CD4-positive, alpha-beta memory T cell (primary cell): ENCODE results near the gene ATP5F1E. TPM values are rescaled to one million over a fixed set of nuclear protein-coding genes. Genes with fewer than 3 reads are reported as not detected.
A peak's percentile ranks its signal among the peaks of the same experiment; 100 is the strongest.

ENCODE experiments used
- CTCF ChIA-PET: fragments of 350-600 bp; sonication (Branson Sonifier 250); formaldehyde crosslinking; loops from one replicate; lab custom pipeline; 2021; ENCODE audit warnings: inconsistent platforms; ENCODE audit not compliant: partially characterized antibody; lab: Charles Lee
- POLR2A ChIA-PET: fragments of 350-600 bp; sonication (Branson Sonifier 250); formaldehyde crosslinking; loops from one replicate; lab custom pipeline; 2021; ENCODE audit not compliant: partially characterized antibody; lab: Charles Lee
- DNase-seq, 5 donors: peaks; one replicate each; pipeline versions ENCODE4 v3.0.0 to v3.0.0-alpha.2; 2020 to 2022; ENCODE audit warnings: mixed read lengths in 1 of 5
- H3K27ac ChIP-seq: one replicate; pipeline ENCODE4 v1.7.0; 2013; ENCODE audit warnings: low read depth, low read length
- H3K27me3 ChIP-seq: 2 replicates; pipeline ENCODE4 v1.7.0; 2013; ENCODE audit warnings: mild to moderate bottlenecking, low read length, moderate library complexity; ENCODE audit not compliant: insufficient read depth
- H3K36me3 ChIP-seq: 2 replicates; pipeline ENCODE4 v1.7.0; 2013; ENCODE audit warnings: mild to moderate bottlenecking, low read length, moderate library complexity; ENCODE audit not compliant: insufficient read depth
- H3K4me1 ChIP-seq: 2 replicates; pipeline ENCODE4 v1.7.0; 2013; ENCODE audit warnings: mild to moderate bottlenecking, low read length, moderate library complexity; ENCODE audit not compliant: insufficient read depth
- H3K4me3 ChIP-seq, 2 donors: one replicate each; pipeline ENCODE4 v1.7.0; 2013; ENCODE audit warnings: low read length in 2 of 2, mild to moderate bottlenecking in 1 of 2
- H3K9me3 ChIP-seq, 2 donors: one replicate each; pipeline ENCODE4 v1.7.0; 2013; ENCODE audit warnings: low read length in 2 of 2, control low read depth in 1 of 2; ENCODE audit not compliant: control insufficient read depth in 1 of 2
- H3K27ac Mint-ChIP-seq, 7 donors: one replicate each; pipeline ENCODE4 v1.8.0; 2020 to 2021; ENCODE audit warnings: mixed read lengths in 7 of 7, mild to moderate bottlenecking in 6 of 7, inconsistent platforms in 3 of 7, moderate library complexity in 3 of 7
- H3K27me3 Mint-ChIP-seq, 2 donors: one replicate each; pipeline ENCODE4 v1.8.0; 2020 to 2021; ENCODE audit warnings: mixed read lengths in 2 of 2
- H3K36me3 Mint-ChIP-seq, 2 donors: one replicate each; pipeline ENCODE4 v1.8.0; 2020 to 2021; ENCODE audit warnings: mixed read lengths in 2 of 2, inconsistent platforms in 1 of 2, mild to moderate bottlenecking in 1 of 2
- H3K4me1 Mint-ChIP-seq, 4 donors: one replicate each; pipeline ENCODE4 v1.8.0; 2020 to 2021; ENCODE audit warnings: mixed read lengths in 4 of 4, mild to moderate bottlenecking in 1 of 4
- H3K4me3 Mint-ChIP-seq, 8 donors: one replicate each; pipeline ENCODE4 v1.8.0; 2020 to 2021; ENCODE audit warnings: mixed read lengths in 8 of 8, mild to moderate bottlenecking in 7 of 8, moderate library complexity in 6 of 8, inconsistent platforms in 3 of 8
- H3K9me3 Mint-ChIP-seq, 8 donors: one replicate each; pipeline ENCODE4 v1.8.0; 2020 to 2021; ENCODE audit warnings: mixed read lengths in 8 of 8, mild to moderate bottlenecking in 5 of 8, inconsistent platforms in 3 of 8, moderate library complexity in 1 of 8
- intact Hi-C: fragments of 100-400 bp; cut with micrococcal nuclease; formaldehyde crosslinking; loops from one replicate; pipeline ENCODE4 v1.15.1; 2023
- polyA plus RNA-seq, 2 donors: library from polyadenylated mRNA; unstranded; fragments of 300-500 nt; fragmentation: Illumina TruSeq; gene quantifications; one replicate each; pipeline ENCODE4 v1.2.3, GENCODE V29; 2021
- total RNA-seq, 2 experiments: library from RNA; stranded (reverse); gene quantifications; one replicate each; pipeline ENCODE4 v1.2.3, GENCODE V29; 2021

ATP5F1E gene
- total and polyA plus RNA-seq, 4 experiments from 2014 or later, result 76.9 to 102 (median 80.9) TPM

DNA sequence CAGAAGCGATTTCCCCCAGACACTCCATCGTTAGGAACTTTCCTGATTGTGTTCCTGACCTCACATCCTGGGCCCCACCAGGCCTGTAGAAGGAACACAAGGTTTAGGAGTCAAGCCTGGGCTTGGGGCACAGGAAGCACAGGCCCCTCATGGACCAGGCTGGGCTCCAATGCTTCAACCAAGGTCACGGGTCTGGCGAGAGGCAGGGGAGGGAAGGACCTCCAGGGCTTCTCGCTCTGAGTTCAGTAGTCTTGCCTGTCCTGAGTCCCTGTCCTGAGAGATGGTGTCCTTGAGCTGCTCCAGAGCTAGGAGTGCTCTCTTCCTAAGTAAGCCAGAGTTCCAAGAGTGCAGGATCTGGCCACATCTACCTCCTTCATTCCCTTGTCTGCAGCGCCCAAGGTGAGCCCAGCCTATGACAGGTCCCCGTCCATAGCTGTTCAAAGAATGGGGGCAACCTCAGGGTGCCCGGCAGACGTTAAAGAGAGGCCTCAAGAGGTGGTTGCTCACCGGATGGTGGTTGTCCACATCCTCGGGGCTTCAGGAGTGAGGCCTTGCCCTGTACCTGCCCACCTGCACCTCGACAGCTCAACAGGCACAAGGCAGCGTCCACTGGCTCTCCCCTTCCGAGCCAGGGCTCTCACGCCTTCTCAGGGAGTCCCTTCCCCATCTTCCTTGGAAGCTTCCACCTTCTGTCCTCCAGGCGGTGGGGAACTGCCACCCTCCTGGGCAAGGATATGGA is 14.5 kb downstream of the ATP5F1E start:
- peaks cover 8% of the 10 kb centered on the region for H3K36me3 ChIP-seq
- Mint-ChIP-seq H3K27me3 (no peaks in the 10 kb centered on the region), H3K36me3 (peaks cover 5 to 10% of the 10 kb centered on the region in 2 donors), H3K27ac (peak overlapping the region in 4 of 7 donors; percentile 19 to 60 (median 30)), H3K9me3 (no peaks in the 10 kb centered on the region), H3K4me3 (no peak overlapping the region), H3K4me1 (peaks cover 24 to 40% (median 30%) of the 10 kb centered on the region in 4 donors)
- intact Hi-C loops, result no loop called here
- no peak overlapping the region for H3K4me3 ChIP-seq
- no peaks in the 10 kb centered on the region for H3K27me3 ChIP-seq
- H3K9me3 ChIP-seq, result no peaks in the 10 kb centered on the region
- no peak for DNase-seq
- ChIA-PET POLR2A (interaction anchor here (4.1 kb wide), 1 partner anchor 14 kb away, joined by 19 read pairs; the partner anchor contains the start of gene ATP5F1E), CTCF (no interaction called here)
- peaks cover 31% of the 10 kb centered on the region for H3K4me1 ChIP-seq
- no peak overlapping the region for H3K27ac ChIP-seq

DNA sequence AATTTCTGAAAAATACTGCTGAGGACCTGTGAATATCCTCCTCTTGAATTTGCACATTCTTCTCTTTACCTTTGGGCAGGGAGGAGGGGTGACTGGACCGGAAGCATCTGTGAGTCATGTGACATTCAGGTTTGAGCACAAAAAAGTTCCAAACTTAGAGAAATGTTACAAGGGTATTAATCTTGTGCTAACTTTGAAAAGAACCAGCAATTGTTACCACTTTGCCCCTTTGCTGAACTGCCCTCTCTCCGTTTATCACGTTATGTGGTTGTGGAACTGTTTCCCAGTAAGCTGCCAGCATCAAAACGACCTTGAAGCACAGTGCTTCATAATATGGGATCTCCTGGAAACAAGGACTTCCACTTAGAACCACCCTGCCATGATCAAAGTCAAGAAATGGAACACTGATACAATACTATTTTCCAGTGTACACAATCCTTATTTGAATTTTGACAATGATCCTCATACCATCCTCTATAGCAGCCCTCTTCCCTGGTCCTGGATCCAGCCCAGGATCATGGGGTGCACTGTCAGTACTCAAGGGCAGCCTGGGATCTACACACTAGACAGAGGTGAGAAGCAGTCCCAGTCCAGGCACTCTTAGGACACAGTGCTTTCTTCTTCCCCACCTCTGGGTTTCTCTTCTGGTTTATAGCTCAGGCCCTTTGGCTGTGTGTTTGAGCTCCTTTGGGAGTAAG is 15.2 kb downstream of the ATP5F1E start:
- Histone ChIP-seq H3K9me3 (no peaks in the 10 kb centered on the region), H3K27me3 (no peaks in the 10 kb centered on the region), H3K36me3 (peaks cover 4% of the 10 kb centered on the region), H3K4me1 (peaks cover 31% of the 10 kb centered on the region), H3K27ac (no peak overlapping the region), H3K4me3 (no peak overlapping the region)
- Mint-ChIP-seq H3K27ac (peak overlapping the region in 4 of 7 donors; percentile 0 to 60 (median 46)), H3K36me3 (peaks cover 0 to 5% of the 10 kb centered on the region in 2 donors), H3K27me3 (no peaks in the 10 kb centered on the region), H3K9me3 (no peaks in the 10 kb centered on the region), H3K4me1 (peaks cover 25 to 43% (median 33%) of the 10 kb centered on the region in 4 donors), H3K4me3 (peak overlapping the region in 3 of 8 donors; percentile 1 to 21 (median 10))
- no peak for DNase-seq
- intact Hi-C loops, result no loop called here
- ChIA-PET POLR2A (interaction anchor here (4.1 kb wide), 1 partner anchor 15 kb away, joined by 19 read pairs; the partner anchor contains the start of gene ATP5F1E), CTCF (no interaction called here)

DNA sequence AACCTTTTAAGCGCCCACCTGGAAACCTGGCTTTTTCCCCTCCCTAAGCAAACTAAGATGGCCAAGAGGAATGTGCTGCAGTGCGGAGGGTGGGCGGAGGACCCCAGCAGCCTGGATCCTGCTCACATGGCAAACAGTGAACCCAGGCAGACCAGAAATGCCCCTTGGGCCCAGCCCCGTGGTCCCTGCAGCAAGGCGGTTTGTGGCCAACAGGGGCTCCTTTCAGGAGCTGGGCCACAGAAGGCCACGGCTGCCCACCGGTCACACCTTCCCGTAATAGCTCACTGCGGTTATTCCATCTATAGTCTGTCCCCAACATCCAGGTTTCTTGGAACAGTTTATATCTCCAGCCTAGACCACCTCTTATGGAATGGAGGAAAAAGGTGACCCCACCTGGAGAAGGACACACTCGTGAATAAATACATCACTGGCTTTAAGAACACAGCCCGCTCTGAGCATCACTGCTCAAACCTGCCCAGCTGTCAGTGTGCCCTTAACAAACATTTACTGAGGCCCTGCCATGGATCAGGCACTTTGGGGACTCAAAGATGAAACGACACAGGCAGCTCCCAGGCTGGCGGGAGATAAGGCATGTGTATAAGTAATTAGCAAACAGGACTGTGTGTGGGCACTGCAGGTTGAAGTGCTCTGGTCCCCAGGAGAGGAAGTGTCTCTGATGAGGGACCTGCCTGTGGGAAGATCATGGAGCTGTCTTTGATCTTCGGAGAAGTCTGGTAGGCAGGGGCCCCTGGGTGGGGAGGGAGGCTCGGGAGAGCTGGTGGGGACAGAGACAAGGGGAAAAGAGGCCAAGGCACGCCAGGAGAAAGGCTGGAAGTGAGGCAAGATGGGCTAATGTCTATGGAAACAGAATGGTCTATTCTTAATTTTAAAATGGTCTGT is 16.1 kb downstream of the ATP5F1E start:
- CTCF ChIA-PET, result no interaction called here

DNA sequence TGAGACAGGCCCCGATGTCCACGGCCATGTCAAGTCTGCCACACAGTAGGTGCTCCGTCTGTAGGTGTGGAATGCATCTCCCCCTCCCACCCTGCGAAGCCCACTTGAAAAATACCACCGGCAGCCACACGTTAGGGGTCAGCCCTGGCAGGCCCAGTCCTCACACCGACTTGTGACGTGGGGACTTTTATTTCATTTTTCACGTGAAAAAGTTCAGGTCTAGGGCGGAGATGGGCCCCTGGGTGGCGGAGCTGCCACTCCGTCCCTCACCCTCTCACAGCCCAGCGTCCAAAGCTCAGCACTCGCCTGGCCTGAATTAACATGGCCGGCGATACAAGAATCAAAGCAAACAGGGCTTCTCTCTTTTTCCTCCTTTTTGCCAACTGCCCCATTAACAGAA is 16.7 kb downstream of the ATP5F1E start:
- Mint-ChIP-seq H3K4me1 (peaks cover 30 to 49% (median 37%) of the 10 kb centered on the region in 4 donors), H3K27ac (no peak overlapping the region), H3K9me3 (no peaks in the 10 kb centered on the region), H3K36me3 (peaks cover 0 to 3% of the 10 kb centered on the region in 2 donors), H3K4me3 (no peak overlapping the region), H3K27me3 (no peaks in the 10 kb centered on the region)
- Histone ChIP-seq H3K27ac (no peak overlapping the region), H3K4me1 (peaks cover 31% of the 10 kb centered on the region), H3K27me3 (no peaks in the 10 kb centered on the region), H3K9me3 (no peaks in the 10 kb centered on the region), H3K36me3 (no peaks in the 10 kb centered on the region), H3K4me3 (no peak overlapping the region)
- POLR2A ChIA-PET, result interaction anchor here (1.0 to 4.1 kb wide), 2 partner anchors 16 to 33 kb away, joined by 3 to 19 read pairs; partner anchors contain the start of gene ATP5F1E
- CTCF ChIA-PET, result no interaction called here
- intact Hi-C loops, result no loop called here
- no peak for DNase-seq

More for the DNA sequence above, 16.1 kb downstream of the ATP5F1E start:
- POLR2A ChIA-PET, result interaction anchor here (1.0 to 4.1 kb wide), 2 partner anchors 16 to 34 kb away, joined by 3 to 19 read pairs; partner anchors contain the start of gene ATP5F1E
- peak overlapping the region in 3 of 7 donors; percentile 27 to 57 (median 51) for H3K27ac Mint-ChIP-seq
- Histone ChIP-seq H3K9me3 (no peaks in the 10 kb centered on the region), H3K27ac (no peak overlapping the region), H3K4me1 (peaks cover 31% of the 10 kb centered on the region), H3K4me3 (no peak overlapping the region), H3K36me3 (no peaks in the 10 kb centered on the region), H3K27me3 (no peaks in the 10 kb centered on the region)
- H3K27me3 Mint-ChIP-seq, result no peaks in the 10 kb centered on the region
- no peaks in the 10 kb centered on the region for H3K9me3 Mint-ChIP-seq
- H3K4me1 Mint-ChIP-seq, result peaks cover 30 to 48% (median 37%) of the 10 kb centered on the region in 4 donors
- intact Hi-C loops, result no loop called here
- H3K36me3 Mint-ChIP-seq, result peaks cover 0 to 5% of the 10 kb centered on the region in 2 donors
- H3K4me3 Mint-ChIP-seq, result peak overlapping the region in 1 of 8 donors; percentile 15
- DNase-seq, result no peak

DNA sequence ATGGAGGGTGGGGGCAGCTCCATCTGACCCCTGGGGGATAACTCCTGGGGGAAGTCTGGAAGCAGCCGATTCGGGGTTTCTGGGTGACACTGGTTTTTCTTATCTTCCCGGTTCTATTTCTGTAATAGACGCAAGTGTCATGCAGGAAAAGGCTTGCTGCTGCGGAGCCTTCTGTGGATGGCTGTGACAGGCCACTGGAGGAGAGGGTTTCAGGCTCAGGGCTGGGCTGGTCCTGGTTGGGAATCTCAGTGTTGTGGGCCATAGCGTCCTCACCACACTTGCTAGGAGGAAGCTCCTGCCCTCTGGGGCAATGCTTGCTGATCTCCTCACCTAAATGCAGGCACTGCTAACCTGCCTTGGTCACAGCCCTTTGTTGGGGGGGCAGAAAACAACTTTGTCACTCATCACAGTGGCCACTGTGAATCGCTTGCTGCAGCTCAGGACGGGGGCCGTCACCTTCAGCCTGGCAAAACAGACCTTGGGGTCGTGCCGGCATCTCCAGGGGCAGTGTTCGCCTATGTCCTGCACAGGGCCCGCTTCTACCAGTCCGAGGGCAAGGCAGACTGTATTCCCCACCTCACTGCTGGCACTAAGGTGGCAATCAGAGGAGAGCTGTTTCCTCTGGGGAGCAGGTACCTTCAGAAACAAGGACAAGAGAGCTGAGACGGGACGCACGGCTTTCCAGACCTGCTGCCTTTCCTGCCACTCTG is 17.3 kb downstream of the ATP5F1E start:
- Mint-ChIP-seq H3K36me3 (peaks cover 0 to 3% of the 10 kb centered on the region in 2 donors), H3K9me3 (no peaks in the 10 kb centered on the region), H3K4me3 (peak overlapping the region in 1 of 8 donors; percentile 63), H3K27me3 (no peaks in the 10 kb centered on the region), H3K27ac (peak overlapping the region in 2 of 7 donors; percentile 10 to 58), H3K4me1 (peaks cover 30 to 49% (median 37%) of the 10 kb centered on the region in 4 donors)
- ChIA-PET CTCF (interaction anchor here (0.6 kb wide), 1 partner anchor 834 kb away, joined by 3 read pairs; no protein-coding TSS in a partner anchor), POLR2A (interaction anchor here (1.0 to 4.1 kb wide), 2 partner anchors 17 to 33 kb away, joined by 3 to 19 read pairs; partner anchors contain the start of gene ATP5F1E)
- no peak for DNase-seq
- intact Hi-C loops, result no loop called here
- H3K4me3 ChIP-seq, result no peak overlapping the region
- H3K27ac ChIP-seq, result no peak overlapping the region
- H3K9me3 ChIP-seq, result no peaks in the 10 kb centered on the region
- H3K27me3 ChIP-seq, result no peaks in the 10 kb centered on the region
- H3K4me1 ChIP-seq, result peaks cover 31% of the 10 kb centered on the region
- no peaks in the 10 kb centered on the region for H3K36me3 ChIP-seq

DNA sequence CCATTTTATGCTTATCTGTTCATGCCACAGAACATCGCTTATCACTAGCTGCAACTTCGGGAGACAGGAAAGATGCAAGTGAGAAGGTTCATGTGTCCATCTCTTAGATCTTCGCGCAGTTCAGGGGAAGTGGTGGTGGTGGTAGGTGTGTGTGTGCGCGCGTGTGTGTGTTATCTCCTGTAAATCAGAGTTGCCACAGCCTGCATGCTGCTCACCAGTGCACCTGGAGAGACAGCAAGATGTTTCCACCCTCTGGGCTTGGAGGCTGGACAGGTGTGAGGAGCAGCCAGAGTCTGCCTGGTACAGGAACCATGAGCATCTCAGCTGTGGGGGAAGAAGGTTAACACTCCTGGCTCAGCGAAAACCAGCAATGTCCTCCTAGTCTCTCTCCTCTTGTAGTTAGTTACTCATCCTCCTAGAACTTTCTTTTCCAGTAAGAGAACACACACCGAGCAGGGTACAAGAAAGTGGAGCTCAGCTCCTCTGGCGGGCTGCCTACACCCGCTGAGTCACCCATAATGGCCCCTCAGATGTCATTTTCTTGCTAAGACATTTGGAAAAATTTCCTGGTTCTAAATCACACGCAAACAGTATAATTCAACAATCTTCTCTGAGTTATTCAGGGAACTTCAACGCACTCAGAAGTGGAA is 18.1 kb downstream of the ATP5F1E start:
- Histone ChIP-seq H3K27ac (no peak overlapping the region), H3K27me3 (no peaks in the 10 kb centered on the region), H3K4me3 (no peak overlapping the region), H3K9me3 (no peaks in the 10 kb centered on the region), H3K4me1 (peaks cover 31% of the 10 kb centered on the region), H3K36me3 (no peaks in the 10 kb centered on the region)
- Mint-ChIP-seq H3K4me1 (peaks cover 30 to 49% (median 37%) of the 10 kb centered on the region in 4 donors), H3K4me3 (peak overlapping the region in 6 of 8 donors; percentile 3 to 63 (median 36)), H3K9me3 (no peaks in the 10 kb centered on the region), H3K36me3 (peaks cover 0 to 2% of the 10 kb centered on the region in 2 donors), H3K27me3 (no peaks in the 10 kb centered on the region), H3K27ac (peak overlapping the region; percentile 3 to 79 (median 50))
- intact Hi-C loops, result no loop called here
- POLR2A ChIA-PET, result interaction anchor here (1.2 kb wide), 1 partner anchor 18 kb away, joined by 5 read pairs; the partner anchor contains the start of gene ATP5F1E
- DNase-seq, result peak; percentile 51 to 58 (median 54)
- CTCF ChIA-PET, result no interaction called here
